COLO829 (cell line): ENCODE measurements around the gene SACM1L.
A peak's percentile ranks its signal among the peaks of the same experiment; 100 is the strongest.

Experiments used
- DNase-seq: peaks from one replicate; pipeline ENCODE4 v3.0.0; 2012; ENCODE audit warnings: low spot score

SACM1L gene, protein sequence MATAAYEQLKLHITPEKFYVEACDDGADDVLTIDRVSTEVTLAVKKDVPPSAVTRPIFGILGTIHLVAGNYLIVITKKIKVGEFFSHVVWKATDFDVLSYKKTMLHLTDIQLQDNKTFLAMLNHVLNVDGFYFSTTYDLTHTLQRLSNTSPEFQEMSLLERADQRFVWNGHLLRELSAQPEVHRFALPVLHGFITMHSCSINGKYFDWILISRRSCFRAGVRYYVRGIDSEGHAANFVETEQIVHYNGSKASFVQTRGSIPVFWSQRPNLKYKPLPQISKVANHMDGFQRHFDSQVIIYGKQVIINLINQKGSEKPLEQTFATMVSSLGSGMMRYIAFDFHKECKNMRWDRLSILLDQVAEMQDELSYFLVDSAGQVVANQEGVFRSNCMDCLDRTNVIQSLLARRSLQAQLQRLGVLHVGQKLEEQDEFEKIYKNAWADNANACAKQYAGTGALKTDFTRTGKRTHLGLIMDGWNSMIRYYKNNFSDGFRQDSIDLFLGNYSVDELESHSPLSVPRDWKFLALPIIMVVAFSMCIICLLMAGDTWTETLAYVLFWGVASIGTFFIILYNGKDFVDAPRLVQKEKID

DNA sequence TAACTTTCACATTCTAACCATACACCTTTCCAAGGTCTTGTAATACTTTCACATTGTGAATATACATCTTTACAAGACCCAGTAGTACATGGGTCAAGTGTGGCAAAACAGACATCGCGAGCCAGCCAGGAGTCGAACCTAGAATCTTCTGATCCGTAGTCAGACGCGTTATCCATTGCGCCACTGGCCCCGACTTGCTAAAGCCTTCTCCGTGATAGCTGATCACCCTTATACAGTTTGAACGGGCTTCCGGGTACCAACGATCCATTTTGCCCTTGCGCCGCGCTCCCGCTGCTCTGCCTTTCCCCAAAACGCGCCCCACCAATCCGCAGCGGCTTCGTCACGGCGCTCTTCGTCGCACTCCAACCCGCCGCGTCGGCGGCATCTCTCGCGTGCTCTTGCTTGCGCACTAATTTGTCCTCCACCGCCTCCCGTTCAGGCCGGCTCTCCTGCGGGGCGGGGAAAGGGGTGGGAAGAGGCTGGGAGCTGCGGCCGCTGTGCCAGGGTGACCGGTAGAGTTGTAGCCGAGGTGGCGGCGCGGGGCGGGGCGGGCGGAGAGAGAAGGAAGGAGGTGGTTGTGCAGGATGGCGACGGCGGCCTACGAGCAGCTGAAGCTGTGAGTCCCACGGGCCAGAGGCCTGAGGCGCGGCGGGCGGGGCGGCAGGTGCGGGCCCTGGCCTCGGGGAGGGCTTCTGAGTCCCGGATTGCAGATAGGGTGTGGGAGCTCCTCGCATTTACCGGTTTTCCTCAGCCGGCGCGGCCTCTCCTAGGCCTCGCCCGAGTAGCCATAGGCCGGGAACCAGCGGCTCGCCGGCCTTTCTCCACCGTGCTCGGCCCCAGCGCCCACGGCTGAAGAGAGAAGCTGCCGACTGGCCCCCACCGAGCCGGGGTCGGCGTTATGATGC, at the start of gene SACM1L:
SACM1L (plus strand) TSS at position 515 of the 905 bp plus-strand sequence; CDS start at position 585, 70 bp downstream.
- peak; percentile 94 for DNase-seq

DNA sequence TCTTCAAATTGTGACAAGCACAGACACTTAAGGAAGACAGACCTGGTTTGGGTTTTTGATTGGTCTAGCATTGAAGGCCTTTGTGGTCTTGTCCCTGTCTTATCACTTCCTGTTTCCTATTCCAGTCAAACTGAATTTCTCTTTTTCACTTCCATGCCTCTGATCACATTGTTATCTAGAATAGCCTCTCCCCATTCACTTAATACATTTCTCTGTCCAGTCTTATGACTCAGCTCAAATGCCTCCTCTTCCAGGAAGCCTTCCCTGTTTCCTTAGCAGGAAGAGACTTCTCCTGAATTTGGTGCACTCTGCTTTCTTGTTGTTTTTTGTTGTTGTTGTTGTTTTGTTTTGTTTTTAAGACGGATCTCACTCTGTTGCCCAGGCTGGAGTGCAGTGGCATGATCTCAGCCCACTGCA, 49.1 kb upstream of the SACM1L start:
- DNase-seq = no peak

DNA sequence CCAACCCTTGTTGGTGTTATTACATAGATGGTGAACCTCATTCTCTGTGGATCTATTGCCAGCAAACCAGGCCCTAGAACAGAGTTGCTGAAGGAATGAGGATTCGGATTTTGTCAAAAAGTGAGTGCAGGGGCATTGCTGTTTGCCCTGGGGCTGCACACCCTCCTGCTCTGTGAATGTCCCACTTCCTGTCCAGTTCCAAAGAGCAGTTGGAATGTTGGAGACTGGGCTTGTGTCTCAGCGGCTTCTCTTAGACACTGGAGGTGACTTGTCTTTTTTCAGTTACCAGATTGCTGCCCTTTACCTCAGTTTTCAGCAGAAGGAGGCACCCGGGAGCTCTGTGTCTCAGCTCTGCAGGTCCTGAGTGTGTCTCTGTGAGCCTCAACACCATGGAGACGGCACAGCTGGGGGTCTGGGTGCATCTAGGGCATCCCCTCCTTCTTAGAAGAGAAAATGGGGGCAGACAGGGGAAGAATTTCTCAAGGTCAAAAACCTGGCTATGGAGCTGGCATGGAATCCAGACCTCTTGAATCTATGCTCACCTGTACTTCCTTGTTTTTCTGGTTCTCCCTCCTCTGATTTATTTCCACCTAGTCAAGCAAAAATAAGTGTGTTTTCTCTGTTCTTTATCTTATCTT, 48.4 kb upstream of the SACM1L start:
- no peak for DNase-seq

DNA sequence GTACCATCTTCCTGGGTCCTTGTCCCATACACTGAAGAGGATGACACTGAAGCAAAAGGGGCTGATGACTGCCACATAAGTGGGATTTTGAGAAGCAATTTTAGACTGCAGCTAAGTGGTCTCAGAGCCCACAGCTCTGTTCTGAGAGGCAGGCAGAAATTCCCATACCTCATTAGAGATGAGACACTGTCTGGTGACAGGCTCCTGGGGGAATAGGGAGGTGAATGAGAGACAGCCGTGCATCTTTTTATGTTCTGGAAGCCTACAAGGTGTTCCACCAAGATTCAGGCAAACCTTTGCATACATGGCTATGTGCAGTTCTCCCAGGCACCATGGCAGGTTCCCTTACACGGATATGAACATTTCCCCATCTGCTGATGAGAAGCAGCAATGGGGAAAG, 47.4 kb upstream of the SACM1L start:
- no peak for DNase-seq

DNA sequence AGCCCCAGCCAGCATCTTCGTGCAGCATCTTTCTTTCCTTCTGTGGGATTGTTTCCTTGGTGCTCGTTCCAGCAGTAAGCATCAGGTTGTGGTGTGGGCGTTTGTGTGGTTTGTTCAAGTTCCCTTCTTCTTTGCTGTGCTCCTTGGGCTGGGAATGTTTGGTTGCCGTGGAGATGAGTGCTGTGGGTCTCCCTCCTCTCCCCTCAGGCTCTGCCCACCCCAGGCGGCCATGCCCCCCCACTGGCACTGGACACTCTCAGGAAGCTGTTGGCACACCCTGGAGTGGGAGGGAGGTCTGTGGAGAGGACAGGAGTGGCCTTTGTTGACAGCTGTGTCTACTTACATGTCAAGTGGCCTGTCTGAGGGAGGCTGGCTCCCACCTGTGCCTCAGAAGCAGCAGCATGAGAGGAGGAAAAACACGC, 46.5 kb upstream of the SACM1L start:
- DNase-seq = no peak

DNA sequence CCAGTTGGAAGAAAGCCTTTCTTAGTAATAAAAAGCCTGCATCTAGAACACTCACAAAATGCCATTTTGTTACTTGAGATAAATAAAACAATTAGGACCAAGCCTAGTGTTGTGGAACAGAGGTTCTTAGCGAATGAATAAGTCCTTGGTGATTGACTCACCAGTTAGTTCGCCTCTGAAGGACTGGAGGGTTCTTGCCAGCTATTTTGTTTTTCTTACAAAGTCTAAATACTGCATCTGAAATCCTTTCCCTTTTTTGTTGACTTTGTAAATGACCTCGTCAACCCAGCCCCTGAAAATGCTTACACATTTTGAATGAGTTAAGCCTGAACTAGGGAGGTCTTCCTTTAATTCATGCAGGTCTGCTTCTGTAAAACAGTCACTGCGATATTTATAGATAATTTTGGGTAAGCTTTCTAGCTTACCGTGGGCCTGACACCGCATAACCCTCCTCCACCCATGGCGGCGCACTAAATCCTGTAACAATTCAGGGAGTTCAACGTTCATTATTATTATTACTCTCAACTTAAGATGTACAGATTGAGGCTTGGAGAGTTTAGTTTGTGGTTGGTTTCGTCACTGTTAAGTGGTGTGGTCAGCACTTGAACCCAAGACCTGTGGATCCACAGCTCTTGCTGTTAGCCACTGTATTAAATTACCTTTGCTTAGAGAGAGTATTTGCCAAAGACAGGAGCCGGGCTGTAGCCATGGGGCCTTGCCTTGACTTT, 45.0 kb upstream of the SACM1L start:
- no peak for DNase-seq

DNA sequence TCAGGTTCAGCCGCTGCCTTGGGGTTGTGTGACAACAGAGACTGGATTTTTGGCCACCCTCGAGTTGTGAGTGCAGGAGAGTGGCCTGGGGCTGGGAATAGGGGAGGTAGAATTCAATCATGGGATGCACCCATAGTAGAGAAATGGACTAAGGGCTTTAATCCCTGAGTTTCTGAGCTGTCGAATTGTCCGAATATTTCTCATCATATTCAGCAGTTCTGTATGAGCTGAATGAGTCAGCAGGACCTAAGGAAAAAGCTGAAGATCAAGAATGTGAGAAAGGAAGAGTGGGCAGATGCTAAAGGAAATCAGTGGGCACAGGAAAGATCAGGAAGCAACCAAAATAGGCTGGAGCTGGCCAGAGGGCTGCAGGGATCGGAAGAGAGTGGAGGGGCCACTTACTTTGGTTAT, 44.4 kb upstream of the SACM1L start:
- DNase-seq = peak; percentile 85

DNA sequence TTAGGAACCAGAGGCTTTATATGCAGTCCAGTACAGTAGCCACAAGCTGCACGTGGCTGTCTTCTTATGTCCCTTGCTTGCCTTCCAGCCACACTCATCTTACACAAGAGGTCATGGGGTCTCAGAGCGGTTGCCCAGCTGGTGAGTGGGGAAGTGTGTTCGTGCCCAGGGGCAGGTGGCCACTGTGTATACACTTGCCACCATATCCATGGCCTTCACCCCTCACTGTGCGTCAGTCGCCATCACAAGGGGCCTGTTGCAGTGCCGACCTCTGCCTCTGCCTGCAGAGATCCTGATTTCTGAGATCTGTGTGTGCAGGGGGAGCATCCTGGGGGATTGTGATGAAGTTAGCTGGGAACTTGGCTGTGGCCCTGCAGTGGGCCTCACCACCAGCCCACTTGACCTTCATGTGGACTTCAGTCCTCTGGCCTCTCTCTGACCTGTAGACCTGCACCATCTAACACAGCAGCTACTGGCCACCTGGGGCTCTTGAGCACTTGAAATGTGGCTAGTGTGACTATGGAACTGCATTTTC, 43.1 kb upstream of the SACM1L start:
- no peak for DNase-seq

DNA sequence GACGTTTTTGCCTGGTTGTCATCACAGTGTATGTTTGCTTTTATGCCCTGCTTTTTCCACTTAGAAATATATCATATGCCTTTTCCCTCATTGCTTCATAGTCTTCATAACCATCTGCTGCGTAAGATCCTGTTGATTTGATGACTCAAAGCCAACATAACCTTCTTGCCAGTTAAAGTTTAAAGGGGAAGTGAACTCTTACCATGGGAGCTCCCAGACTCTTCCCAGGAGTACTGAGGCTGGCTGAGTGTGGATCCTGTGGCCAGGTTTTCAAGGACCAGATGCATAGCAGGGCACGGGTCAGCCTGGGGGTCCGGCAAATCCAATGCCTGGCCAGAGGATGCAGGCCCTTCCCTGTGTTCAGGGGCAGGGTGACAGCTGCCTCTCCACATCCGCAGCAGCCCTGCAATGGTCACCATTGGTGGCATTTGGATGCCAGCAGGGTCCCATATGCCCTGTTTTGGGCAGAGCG, 42.0 kb upstream of the SACM1L start:
- peak; percentile 76 for DNase-seq

DNA sequence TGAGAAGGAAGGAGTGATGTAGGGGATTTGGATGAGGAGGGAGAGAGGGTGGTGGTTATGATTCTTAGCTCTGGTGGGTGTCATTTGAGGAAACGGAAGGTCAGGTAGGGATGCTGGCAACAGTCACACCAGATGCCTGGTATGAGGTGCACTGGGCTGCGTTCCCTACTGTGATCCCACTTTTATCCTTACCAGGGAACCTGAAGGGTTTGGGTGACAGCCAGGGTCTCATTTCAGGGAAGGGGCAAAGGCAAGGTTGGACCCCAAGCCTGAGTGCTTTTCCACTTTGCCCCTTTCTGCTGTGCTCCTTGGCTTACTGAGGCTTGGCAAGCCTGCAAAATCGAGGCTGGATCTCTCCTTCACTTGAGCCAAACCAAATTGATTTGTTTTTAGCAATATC, 36.0 kb upstream of the SACM1L start:
- DNase-seq = no peak

DNA sequence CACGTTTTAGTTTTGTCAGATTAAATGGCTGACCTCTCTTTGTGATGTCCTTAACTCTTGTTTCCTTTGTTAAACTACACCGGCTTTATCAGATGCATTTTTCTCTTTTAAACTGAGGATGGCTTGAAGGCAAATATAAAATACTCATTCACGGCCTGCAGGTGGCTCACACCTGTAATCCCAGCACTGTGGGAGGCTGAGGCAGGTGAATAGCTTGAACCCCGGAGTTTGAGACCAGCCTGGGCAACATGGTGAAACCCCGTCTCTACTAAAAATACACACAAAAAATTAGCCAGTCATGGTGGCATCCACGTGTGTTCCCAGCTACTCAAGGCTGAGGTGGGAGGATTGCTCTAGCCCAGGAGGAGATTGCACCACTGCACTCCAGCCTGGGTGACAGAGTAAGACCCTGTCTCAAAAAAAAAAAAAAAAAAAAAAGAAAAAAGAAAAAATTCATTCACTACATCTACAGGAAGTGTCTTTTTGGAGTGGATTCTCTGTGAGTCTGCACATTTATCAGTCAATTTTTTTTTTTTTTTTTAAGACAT, 34.7 kb upstream of the SACM1L start:
- no peak for DNase-seq

DNA sequence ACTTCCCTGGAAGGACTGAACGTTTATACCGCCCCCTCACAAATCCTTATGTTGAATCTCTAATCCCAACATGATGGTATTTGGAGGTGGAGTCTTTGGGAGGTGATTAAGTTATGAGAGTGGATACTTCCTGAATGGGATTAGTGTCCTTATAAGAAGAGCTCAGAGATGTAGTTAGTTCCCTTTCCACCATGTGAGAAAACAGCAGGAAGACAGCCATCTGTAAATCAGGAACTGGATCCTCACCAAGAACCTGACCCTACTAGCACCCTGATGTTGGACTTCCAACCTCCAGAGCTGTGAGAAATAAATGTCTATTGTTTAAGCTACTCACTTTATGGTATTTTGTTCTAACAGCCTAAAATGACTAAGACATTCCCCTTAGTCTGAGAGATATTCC, 33.3 kb upstream of the SACM1L start:
- DNase-seq = no peak

DNA sequence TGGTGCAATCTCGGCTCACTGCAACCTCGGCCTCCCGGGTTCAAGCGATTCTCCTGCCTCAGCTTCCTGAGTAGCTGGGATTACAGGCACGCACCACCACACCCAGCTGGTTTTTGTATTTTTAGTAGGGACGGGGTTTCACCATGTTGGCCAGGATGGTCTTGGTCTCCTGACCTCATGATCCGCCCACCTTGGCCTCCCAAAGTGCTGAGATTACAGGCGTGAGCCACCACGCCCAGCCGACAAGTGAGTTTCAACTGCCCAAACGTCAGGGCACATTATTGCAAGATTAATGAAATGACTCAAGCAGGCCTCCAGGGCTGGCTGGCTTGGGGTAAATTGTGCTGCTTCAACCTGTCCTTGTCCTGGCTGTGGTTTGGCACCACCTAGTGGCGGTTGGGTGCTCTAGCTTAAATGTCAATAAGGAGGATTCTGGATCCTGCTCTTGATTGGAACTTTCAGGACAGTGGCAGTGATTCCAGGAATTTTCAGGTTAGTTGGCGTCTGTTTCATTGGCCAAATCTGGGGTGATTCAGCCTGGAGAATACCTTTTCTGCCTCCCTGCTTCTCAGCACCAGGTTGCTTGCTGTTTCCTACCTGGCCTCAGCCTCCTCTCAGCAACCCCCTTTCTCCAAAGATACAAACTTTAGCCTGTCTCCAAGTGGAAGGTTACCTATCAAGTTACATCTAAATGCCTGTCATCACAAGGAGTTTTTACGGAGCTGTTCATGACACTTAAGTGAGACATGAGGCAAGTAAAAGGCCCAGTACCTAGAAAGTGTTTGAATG, 32.4 kb upstream of the SACM1L start:
- DNase-seq = peak; percentile 96

DNA sequence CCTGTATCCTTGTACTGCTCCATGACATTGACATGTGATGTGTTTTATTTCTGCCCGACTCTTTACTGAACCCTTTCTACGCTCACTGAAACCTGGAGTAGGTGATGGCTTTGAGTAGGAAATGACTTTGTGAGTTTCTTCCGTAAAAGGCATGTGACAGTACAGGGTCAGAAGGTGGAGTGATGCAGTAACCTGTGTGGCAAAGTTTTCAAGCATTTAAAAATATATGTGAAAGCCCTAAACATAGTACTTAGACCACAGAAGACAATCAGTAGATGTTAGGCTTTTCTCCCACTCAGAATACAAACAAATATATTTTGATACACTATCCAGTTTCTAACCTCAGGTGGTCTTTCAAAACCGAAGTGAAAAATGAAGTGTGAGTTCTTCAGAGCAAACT, 31.3 kb upstream of the SACM1L start:
- no peak for DNase-seq

DNA sequence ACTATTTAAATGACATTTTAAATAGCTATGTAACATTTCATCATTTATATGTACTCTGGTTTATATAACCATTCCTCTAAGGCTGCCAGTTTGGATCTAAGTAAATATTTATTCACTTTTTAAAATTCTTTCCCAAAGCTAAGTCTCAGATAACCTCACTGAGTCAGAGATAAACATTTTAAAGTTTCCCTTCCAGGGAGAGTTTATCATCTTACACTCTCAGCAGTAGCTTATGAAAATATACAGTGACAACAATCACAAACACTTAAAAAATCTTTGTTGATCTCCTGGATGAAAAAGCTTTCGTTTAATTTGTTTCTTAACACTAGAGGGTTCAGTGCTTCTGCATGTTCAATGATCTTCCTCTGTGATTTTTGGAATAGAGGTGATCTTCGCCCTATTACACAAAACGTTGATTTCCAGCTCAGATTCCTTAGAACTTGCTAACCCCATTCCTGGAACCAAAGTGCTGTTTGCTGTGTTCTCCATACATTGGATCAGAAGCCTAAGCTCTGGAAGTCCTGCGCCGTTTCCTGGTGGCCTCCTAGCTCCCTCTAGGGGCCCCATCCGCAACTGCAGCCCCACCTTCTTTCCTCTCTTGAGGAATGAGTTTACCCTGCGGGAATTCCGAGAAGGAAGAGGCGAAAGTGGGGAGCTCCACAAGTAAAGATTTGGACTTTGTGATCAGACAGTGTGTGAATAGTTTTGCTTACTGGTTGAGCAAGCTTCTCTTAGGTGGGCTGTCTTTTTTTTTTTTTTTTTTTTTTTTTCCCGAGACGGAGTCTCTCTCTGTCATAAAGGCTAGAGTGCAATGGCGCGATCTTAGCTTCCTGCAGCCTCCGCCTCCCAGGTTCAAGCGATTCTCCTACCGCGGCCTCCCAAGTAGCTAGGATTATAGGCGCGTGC, 29.3 kb upstream of the SACM1L start:
- DNase-seq = peak; percentile 84

DNA sequence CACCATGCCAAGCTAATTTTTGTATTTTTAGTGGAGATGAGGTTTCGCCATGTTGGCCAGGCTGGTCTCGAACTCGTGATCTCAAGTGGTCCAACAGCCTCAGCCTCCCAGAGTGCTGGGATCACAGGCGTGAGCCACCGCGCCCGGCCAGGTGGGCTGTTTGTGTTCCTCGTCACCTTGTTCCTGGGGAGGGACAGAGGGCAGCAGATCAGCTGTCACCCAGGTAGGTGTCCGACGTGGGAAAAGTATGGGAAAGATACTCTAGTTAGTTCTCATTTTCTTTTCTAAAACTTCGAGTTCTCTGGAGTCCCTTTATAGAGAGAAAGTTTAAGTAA, 28.7 kb upstream of the SACM1L start:
- no peak for DNase-seq

DNA sequence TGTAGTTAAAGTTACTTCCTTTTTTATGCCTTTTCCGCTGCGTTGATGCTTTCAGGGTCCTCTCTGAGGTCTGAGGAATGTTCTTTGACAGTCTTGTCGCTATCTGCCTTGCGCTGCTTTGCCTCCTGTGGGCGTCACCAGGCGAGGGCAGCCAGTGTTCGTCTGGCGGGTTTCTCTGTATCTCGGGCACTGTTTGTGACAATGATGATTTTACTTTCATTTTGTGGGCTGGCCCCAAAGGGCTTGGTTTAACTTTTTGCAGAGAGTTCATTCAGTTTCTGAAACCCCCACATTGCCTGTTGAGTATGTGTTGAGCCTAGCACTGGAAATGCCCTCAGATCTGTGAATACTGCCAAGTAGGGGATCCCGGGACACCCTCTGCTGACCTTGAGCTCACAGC, 24.6 kb upstream of the SACM1L start:
- no peak for DNase-seq

DNA sequence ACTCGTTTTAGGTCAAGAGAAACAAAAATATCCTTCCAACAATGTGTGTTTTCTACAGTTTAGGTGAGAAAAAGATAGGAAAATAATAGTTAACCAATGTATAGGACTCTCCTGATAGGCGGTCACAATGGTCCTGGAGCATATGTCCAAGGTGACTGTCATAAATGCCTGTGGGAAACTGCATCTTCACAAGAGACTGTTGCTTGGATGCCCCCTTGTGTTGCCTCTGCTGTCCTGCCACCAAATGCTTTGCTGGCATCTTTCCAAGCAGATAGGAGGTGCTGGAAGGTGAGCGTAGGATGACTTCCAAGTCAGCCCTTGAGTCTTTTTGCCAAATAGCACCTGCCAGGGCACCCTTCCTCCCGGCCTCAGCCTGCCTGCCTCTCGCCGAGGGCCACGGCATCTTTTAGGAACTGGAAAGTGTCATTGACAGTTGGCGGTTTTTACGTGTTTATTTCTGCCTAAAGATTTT, 24.1 kb upstream of the SACM1L start:
- no peak for DNase-seq
